Mucosa of stomach (tissue), 1 donor: ENCODE data around the gene SH3TC1.

Source experiments
- H3K27me3 ChIP-seq: one replicate; pipeline ENCODE4 v1.7.0; 2013; ENCODE audit warnings: mild to moderate bottlenecking, low read length; ENCODE audit not compliant: control insufficient read depth, insufficient read depth
- H3K36me3 ChIP-seq: one replicate; pipeline ENCODE4 v1.7.0; 2013; ENCODE audit warnings: low read length; ENCODE audit not compliant: control insufficient read depth, insufficient read depth
- H3K4me1 ChIP-seq: one replicate; pipeline ENCODE4 v1.7.0; 2013; ENCODE audit warnings: mild to moderate bottlenecking, low read length; ENCODE audit not compliant: control insufficient read depth, insufficient read depth
- H3K4me3 ChIP-seq: one replicate; pipeline ENCODE4 v1.7.0; 2013; ENCODE audit warnings: low read length
- H3K9ac ChIP-seq: one replicate; pipeline ENCODE4 v1.7.0; 2013; ENCODE audit warnings: mild to moderate bottlenecking, low read length, moderate library complexity
- H3K9me3 ChIP-seq: one replicate; pipeline ENCODE4 v1.7.0; 2013; ENCODE audit warnings: mild to moderate bottlenecking, low read length, moderate library complexity; ENCODE audit not compliant: control insufficient read depth
- donor health status: Pancreatic carcinoma.

Gene SH3TC1

DNA sequence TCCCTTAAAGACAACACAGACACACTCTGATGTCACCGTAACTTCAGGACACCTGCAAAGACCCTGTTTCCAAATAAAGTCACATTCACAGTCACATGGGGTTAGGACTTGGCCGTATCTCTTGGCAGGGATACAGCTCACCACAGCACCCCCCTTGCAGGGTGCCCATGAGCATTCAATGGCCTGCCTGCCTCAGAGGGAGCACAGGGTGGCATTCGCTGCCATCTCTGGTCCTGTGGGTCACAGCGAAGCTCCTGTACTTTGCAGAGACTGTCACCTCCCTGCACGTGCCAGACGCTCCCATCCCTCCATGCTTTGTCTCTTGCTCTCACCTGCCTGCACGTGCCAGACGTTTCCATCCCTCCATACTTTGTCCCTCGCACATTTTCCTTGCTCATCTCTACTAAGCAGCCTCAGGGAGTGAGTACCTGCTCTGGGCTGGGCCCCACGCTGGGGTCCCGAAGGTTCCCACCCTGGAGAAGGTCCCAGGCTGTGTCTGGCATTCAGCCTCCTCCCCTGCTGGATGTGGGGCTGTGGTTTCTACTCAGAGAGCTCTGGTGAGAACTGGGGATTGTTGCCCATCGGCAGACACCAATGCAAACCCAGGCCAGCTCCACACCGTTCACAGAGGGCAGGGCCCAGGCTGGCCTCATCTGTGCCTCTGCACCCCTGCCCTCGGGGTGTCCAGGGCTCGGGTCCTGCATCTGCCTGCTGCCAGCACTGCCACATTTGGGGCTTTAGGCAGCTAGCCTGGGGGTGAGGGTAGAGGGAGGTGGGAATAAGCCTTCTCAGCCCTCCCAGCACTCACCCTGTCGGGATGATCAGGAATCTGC, 86.3 kb downstream of the SH3TC1 start:
- Histone ChIP-seq H3K9me3 (no peaks in the 10 kb centered on the region), H3K9ac (no peak overlapping the region), H3K4me3 (no peak overlapping the region), H3K4me1 (no peaks in the 10 kb centered on the region), H3K36me3 (no peaks in the 10 kb centered on the region), H3K27me3 (no peaks in the 10 kb centered on the region)

DNA sequence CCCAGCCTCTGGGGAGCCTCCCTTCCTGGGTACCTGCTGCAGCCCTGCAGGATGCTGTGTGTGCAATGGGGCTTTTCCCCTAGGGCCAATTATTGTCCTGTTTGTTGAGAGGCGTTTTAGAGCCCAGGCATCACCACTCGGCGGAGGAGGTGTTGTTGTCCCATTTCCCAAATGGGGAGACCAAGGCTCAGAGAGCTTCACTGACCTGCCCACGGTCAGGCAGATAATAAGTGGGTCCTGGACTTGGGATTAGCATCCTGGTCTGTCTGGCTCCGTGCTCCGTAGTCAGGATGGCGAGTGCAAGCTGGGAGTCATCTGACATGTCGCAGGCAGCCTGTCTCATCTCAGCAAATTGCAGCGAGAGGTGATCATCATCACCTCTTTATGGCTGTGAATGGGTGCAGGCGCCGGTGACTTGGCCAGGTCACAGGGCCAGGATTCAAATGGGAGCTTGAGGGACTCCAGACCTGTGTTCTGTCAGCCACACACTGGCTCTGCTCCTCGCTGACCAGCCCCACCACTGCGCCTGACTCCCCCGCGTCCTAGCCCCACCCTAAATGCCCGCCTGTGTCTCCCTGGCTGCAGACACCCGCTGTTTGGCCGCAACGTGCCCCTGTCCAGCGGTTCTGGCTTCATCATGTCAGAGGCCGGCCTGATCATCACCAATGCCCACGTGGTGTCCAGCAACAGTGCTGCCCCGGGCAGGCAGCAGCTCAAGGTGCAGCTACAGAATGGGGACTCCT, 87.1 kb downstream of the SH3TC1 start:
- H3K36me3 ChIP-seq, result no peaks in the 10 kb centered on the region
- H3K9ac ChIP-seq, result no peak overlapping the region
- H3K4me1 ChIP-seq, result no peaks in the 10 kb centered on the region
- no peak overlapping the region for H3K4me3 ChIP-seq
- H3K27me3 ChIP-seq, result no peaks in the 10 kb centered on the region
- H3K9me3 ChIP-seq, result no peaks in the 10 kb centered on the region

- Histone ChIP-seq H3K9me3 (no peaks in the 10 kb centered on the region), H3K36me3 (no peaks in the 10 kb centered on the region), H3K9ac (no peak overlapping the region), H3K27me3 (no peaks in the 10 kb centered on the region), H3K4me1 (no peaks in the 10 kb centered on the region), H3K4me3 (no peak overlapping the region)
These were observed 87.7 kb downstream of the SH3TC1 start for GRCh38 chr4:8286719-8287342.

GRCh38 chr4:8287343-8288280, 88.5 kb downstream of the SH3TC1 start:
- no peaks in the 10 kb centered on the region for H3K4me1 ChIP-seq
- no peaks in the 10 kb centered on the region for H3K36me3 ChIP-seq

GRCh38 chr4:8289151-8289750, 90.2 kb downstream of the SH3TC1 start:
- no peaks in the 10 kb centered on the region for H3K9me3 ChIP-seq
- H3K27me3 ChIP-seq, result no peaks in the 10 kb centered on the region
- no peak overlapping the region for H3K4me3 ChIP-seq
- H3K4me1 ChIP-seq, result no peaks in the 10 kb centered on the region
- no peak overlapping the region for H3K9ac ChIP-seq
- H3K36me3 ChIP-seq, result no peaks in the 10 kb centered on the region

More at GRCh38 chr4:8287343-8288280, 88.5 kb downstream of the SH3TC1 start:
- no peaks in the 10 kb centered on the region for H3K9me3 ChIP-seq
- no peak overlapping the region for H3K9ac ChIP-seq
- no peaks in the 10 kb centered on the region for H3K27me3 ChIP-seq
- no peak overlapping the region for H3K4me3 ChIP-seq

GRCh38 chr4:8289956-8290700, 91.0 kb downstream of the SH3TC1 start:
- H3K4me3 ChIP-seq, result no peak overlapping the region
- H3K4me1 ChIP-seq, result no peaks in the 10 kb centered on the region
- no peaks in the 10 kb centered on the region for H3K27me3 ChIP-seq
- H3K9me3 ChIP-seq, result no peaks in the 10 kb centered on the region
- no peaks in the 10 kb centered on the region for H3K36me3 ChIP-seq
- no peak overlapping the region for H3K9ac ChIP-seq

GRCh38 chr4:8290701-8290970, 91.5 kb downstream of the SH3TC1 start:
- H3K9me3 ChIP-seq, result no peaks in the 10 kb centered on the region
- H3K9ac ChIP-seq, result no peak overlapping the region

More at GRCh38 chr4:8290701-8290970, 91.5 kb downstream of the SH3TC1 start:
- Histone ChIP-seq H3K4me3 (no peak overlapping the region), H3K36me3 (no peaks in the 10 kb centered on the region), H3K27me3 (no peaks in the 10 kb centered on the region), H3K4me1 (no peaks in the 10 kb centered on the region)
